Gastrocnemius medialis (tissue), 4 donors: ENCODE data around the gene ADCY5. TPM values are rescaled to one million over a fixed set of nuclear protein-coding genes. Genes with fewer than 3 reads are reported as not detected.

Experiments
- ATAC-seq, 2 donors: fragments of 150-250 bp; one replicate each; pipeline ENCODE4 v1.9.1; 2016
- DNase-seq, 2 donors: peaks; one replicate each; pipeline ENCODE4 v3.0.0-alpha.2; 2019
- H3K27ac ChIP-seq, 4 donors: fragments of 200-600 bp; sonication (generic); 1 replicate in 1 of 4; 2 replicates in 3 of 4; pipeline ENCODE4 v1.5.1; 2016 to 2018; ENCODE audit warnings: mild to moderate bottlenecking in 2 of 4, moderate library complexity in 1 of 4
- H3K27me3 ChIP-seq, 3 donors: fragments of 200-600 bp; sonication (generic) in 2 of 3; 1 replicate in 1 of 3; 2 replicates in 2 of 3; pipeline versions ENCODE4 v1.5.1 to v1.6.0; 2016 to 2019; ENCODE audit warnings: mild to moderate bottlenecking in 1 of 3, moderate library complexity in 1 of 3
- H3K36me3 ChIP-seq, 2 donors: fragments of 200-600 bp; sonication (generic) in 1 of 2; one replicate each; pipeline ENCODE4 v1.5.1; 2017 to 2018
- H3K4me1 ChIP-seq, 2 donors: fragments of 200-600 bp; sonication (generic) in 1 of 2; one replicate each; pipeline ENCODE4 v1.5.1; 2016 to 2017; ENCODE audit warnings: mild to moderate bottlenecking in 2 of 2
- H3K4me3 ChIP-seq, 4 donors: fragments of 200-600 bp; sonication (generic) in 3 of 4; 1 replicate in 1 of 4; 2 replicates in 3 of 4; pipeline ENCODE4 v1.5.1; 2016 to 2019; ENCODE audit warnings: mild to moderate bottlenecking in 2 of 4
- H3K9me3 ChIP-seq, 3 donors: fragments of 200-600 bp; sonication (generic) in 2 of 3; 1 replicate in 1 of 3; 2 replicates in 2 of 3; pipeline ENCODE4 v1.5.1; 2016 to 2019
- CTCF ChIP-seq, 5 experiments: fragments of 450-650 bp in 3 of 5; fragments of 200-600 bp in 2 of 5; sonication (generic) in 2 of 5; IDR thresholded peaks in 4 of 5; conservative IDR thresholded peaks in 1 of 5; 1 replicate in 4 of 5; 2 replicates in 1 of 5; pipeline ENCODE4 v1.5.1; 2016 to 2019; ENCODE audit warnings: antibody characterized with exemption in 5 of 5, mild to moderate bottlenecking in 3 of 5, moderate library complexity in 3 of 5
- POLR2A ChIP-seq, 2 donors: fragments of 450-650 bp; IDR thresholded peaks; one replicate each; pipeline ENCODE4 v1.6.1; 2017; ENCODE audit warnings: antibody characterized with exemption in 2 of 2, mild to moderate bottlenecking in 2 of 2, moderate library complexity in 2 of 2
- in situ Hi-C, 4 donors: fragments of 200-750 bp; cut with MboI; loops; one replicate each; pipeline versions ENCODE4 v1.15.0 to v1.8.0; 2017; ENCODE audit warnings: low sequenced_read_pairs in 4 of 4
- intact Hi-C: fragments of 100-400 bp; cut with DNase I; formaldehyde crosslinking; loops from one replicate; pipeline ENCODE4 v1.15.1; 2023; ENCODE audit warnings: low total_unique reads
- total RNA-seq, 4 donors: library from RNA; depleted of rRNA; stranded (reverse); fragments of >200 nt; gene quantifications; one replicate each; pipeline versions ENCODE4 v1.1.0 to v1.2.3, GENCODE V29; 2016

ADCY5 gene
- total RNA-seq, 4 donors from 2014 or later = 1.0 to 6.4 (median 4.3) TPM

DNA sequence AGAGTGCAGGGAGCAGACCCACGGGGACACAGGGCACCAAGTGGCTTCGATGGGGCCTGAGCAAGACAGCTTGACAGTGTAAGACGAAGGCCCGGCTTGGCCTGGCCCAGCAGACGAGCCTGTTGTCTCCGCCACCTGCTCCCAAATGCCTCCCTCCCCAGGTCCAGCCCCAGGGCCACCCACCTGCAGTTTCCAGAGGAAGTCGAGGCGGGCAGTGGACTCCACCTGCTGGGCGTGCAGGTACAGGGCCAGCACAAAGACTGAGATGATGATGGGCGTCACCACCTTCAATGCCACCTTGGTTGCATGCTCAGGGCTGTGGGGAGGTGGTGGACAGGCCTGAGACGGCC, 153.0 kb downstream of the ADCY5 start:
- intact Hi-C loops = no loop called here
- ATAC-seq (no peak), DNase-seq (no peak)
- TF ChIP-seq POLR2A (IDR thresholded peaks at IDR 0.05) (no peak), CTCF (IDR thresholded peaks at IDR 0.05 in 4 of 5, conservative IDR thresholded peaks at IDR 0.05 in 1 of 5) (no peak)
- no peak overlapping the region for H3K4me3 ChIP-seq
- H3K9me3 ChIP-seq = no peaks in the 10 kb centered on the region
- H3K36me3 ChIP-seq = no peaks in the 10 kb centered on the region
- in situ Hi-C loops = no loop called here
- no peaks in the 10 kb centered on the region for H3K27me3 ChIP-seq
- no peak overlapping the region for H3K27ac ChIP-seq
- H3K4me1 ChIP-seq = no peaks in the 10 kb centered on the region

- Histone ChIP-seq H3K9me3 (no peaks in the 10 kb centered on the region), H3K27me3 (no peaks in the 10 kb centered on the region), H3K36me3 (no peaks in the 10 kb centered on the region), H3K4me1 (no peaks in the 10 kb centered on the region), H3K4me3 (no peak overlapping the region), H3K27ac (no peak overlapping the region)
- no peak for DNase-seq
- intact Hi-C loops (no loop called here), in situ Hi-C loops (no loop called here)
- no peak for ATAC-seq
- no peak for TF ChIP-seq CTCF (IDR thresholded peaks at IDR 0.05 in 4 of 5, conservative IDR thresholded peaks at IDR 0.05 in 1 of 5)
- no peak for TF ChIP-seq POLR2A (IDR thresholded peaks at IDR 0.05)
Observed at GRCh38 chr3:123295171-123295900, 153.6 kb downstream of the ADCY5 start.

GRCh38 chr3:123294296-123294938, 154.5 kb downstream of the ADCY5 start:
- in situ Hi-C loops = no loop called here
- no peak for TF ChIP-seq CTCF (IDR thresholded peaks at IDR 0.05 in 4 of 5, conservative IDR thresholded peaks at IDR 0.05 in 1 of 5)
- no peak for TF ChIP-seq POLR2A (IDR thresholded peaks at IDR 0.05)
- Histone ChIP-seq H3K36me3 (no peaks in the 10 kb centered on the region), H3K27ac (no peak overlapping the region), H3K4me3 (no peak overlapping the region), H3K4me1 (no peaks in the 10 kb centered on the region), H3K9me3 (no peaks in the 10 kb centered on the region), H3K27me3 (no peaks in the 10 kb centered on the region)
- intact Hi-C loops = no loop called here
- DNase-seq = no peak
- no peak for ATAC-seq

DNA sequence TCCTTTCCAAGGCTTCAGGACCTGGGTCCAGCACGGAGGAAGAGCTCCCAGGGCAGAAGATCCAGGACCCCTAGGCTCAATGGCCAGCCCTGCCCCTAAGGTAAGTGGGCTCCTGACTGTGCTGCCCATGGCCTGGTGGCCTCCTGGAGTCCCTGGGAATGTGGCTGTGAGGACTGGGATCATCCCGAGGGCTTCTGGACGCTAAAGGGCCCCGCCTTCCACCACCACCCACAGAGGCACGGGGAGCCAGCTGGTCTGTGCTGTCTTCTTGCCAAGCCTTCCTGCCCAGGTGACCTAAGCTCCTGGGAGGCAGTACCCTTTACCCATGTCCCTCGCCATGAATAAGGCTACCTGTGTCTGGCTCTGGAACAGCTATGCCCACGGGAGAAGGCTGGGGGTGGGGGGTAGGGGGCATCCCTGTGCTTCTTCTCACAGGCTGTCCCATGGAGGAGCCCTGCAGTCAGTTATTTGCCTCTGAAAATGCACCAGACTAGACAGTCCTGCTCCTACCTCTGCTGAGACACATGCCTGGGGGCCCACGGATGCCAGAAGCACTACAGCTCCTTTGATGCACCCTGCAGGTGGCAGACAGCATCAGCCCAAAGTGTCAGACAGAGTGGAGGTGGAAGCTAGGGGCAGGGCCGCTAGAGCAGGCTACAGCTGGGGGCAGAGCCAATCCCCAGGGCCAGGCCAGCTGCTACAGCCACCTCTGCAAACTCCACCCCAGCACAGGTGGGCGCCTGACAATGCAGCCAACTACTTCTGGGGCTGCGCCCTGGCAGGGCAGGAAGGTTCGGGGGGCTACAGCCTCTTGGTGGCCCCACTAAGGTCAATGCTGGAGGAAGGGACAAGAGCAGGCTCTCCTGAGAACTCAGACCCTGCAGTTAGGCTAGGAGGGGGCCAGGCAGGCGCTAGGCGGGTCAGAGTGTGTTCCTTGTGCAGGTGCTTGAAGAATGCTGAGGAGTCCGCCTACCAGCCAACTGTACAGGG, 156.3 kb downstream of the ADCY5 start:
- no peak for ATAC-seq
- intact Hi-C loops = no loop called here
- no peaks in the 10 kb centered on the region for H3K36me3 ChIP-seq

More for the DNA sequence above, 156.3 kb downstream of the ADCY5 start:
- DNase-seq = no peak
- Histone ChIP-seq H3K9me3 (no peaks in the 10 kb centered on the region), H3K4me3 (no peak overlapping the region), H3K27me3 (no peaks in the 10 kb centered on the region), H3K27ac (no peak overlapping the region), H3K4me1 (no peaks in the 10 kb centered on the region)
- no peak for TF ChIP-seq CTCF (IDR thresholded peaks at IDR 0.05 in 4 of 5, conservative IDR thresholded peaks at IDR 0.05 in 1 of 5)
- TF ChIP-seq POLR2A (IDR thresholded peaks at IDR 0.05) = no peak
- in situ Hi-C loops = no loop called here
